Activated gamma-delta T cell treated with anti-CD3 and anti-CD28 coated beads, Interleukin-2, amount 50 U/mL, for 16 hours (primary cell): ENCODE results near the gene PTPRK.

ENCODE experiments used
- DNase-seq: peaks from one replicate; pipeline ENCODE4 v3.0.0-alpha.2; 2020; ENCODE audit warnings: low read depth

PTPRK gene

GRCh38 chr6:128071212-128071611, 449.2 kb downstream of the PTPRK start:
- DNase-seq: no peak

- no peak for DNase-seq
These were observed 450.0 kb downstream of the PTPRK start for GRCh38 chr6:128070406-128070805.

GRCh38 chr6:128069188-128069587, 451.2 kb downstream of the PTPRK start:
- DNase-seq: no peak

GRCh38 chr6:128068119-128068479, 452.3 kb downstream of the PTPRK start:
- DNase-seq: no peak

GRCh38 chr6:128067446-128068118, 452.8 kb downstream of the PTPRK start:
- no peak for DNase-seq

GRCh38 chr6:128065072-128065471, 455.3 kb downstream of the PTPRK start:
- no peak for DNase-seq

GRCh38 chr6:128064540-128064895, 455.9 kb downstream of the PTPRK start:
- no peak for DNase-seq

GRCh38 chr6:128063850-128064539, 456.4 kb downstream of the PTPRK start:
- no peak for DNase-seq

- DNase-seq: no peak
These were observed 457.4 kb downstream of the PTPRK start for GRCh38 chr6:128062882-128063603.

GRCh38 chr6:128057946-128058345, 462.5 kb downstream of the PTPRK start:
- DNase-seq: no peak

GRCh38 chr6:128057541-128057940, 462.9 kb downstream of the PTPRK start:
- no peak for DNase-seq

GRCh38 chr6:128053109-128053508, 467.3 kb downstream of the PTPRK start:
- no peak for DNase-seq

- DNase-seq: no peak
These were observed 472.4 kb downstream of the PTPRK start for GRCh38 chr6:128047989-128048388.

GRCh38 chr6:128046033-128046432, 474.4 kb downstream of the PTPRK start:
- DNase-seq: no peak

GRCh38 chr6:128039543-128039942, 480.9 kb downstream of the PTPRK start:
- no peak for DNase-seq

- no peak for DNase-seq
These were observed 483.4 kb downstream of the PTPRK start for GRCh38 chr6:128036808-128037570.

GRCh38 chr6:128033156-128033555, 487.2 kb downstream of the PTPRK start:
- DNase-seq: no peak

GRCh38 chr6:128032042-128032441, 488.4 kb downstream of the PTPRK start:
- DNase-seq: no peak

- no peak for DNase-seq
These were observed 490.6 kb downstream of the PTPRK start for GRCh38 chr6:128029826-128030225.

GRCh38 chr6:128028183-128028582, 492.2 kb downstream of the PTPRK start:
- DNase-seq: no peak

- DNase-seq: no peak
These were observed 494.9 kb downstream of the PTPRK start for GRCh38 chr6:128025478-128025877.

GRCh38 chr6:128024969-128025368, 495.4 kb downstream of the PTPRK start:
- DNase-seq: no peak

GRCh38 chr6:128024046-128024445, 496.4 kb downstream of the PTPRK start:
- DNase-seq: no peak
